GM18951 (cell line): Measurements from ENCODE around the gene FGFRL1.

Experiments
- POLR2A ChIP-seq: IDR thresholded peaks from 4 replicates; pipeline ENCODE4 v1.6.1; 2011; ENCODE audit warnings: mild to moderate bottlenecking; ENCODE audit not compliant: insufficient read length, insufficient read depth; ENCODE audit errors: extremely low read depth
- in situ Hi-C: fragments of 300-500 bp; cut with MboI; formaldehyde crosslinking; loops from one replicate; pipeline ENCODE4 v1.12.0; 2022; ENCODE audit warnings: low sequenced_read_pairs, mixed read lengths, inconsistent platforms; ENCODE audit not compliant: unreplicated experiment

FGFRL1 gene

GRCh38 chr4:1011022-1011665 is at the start of gene FGFRL1:
Gene FGFRL1 (plus strand): TSS chr4:1011626. CDS start chr4:1012486, 860 bp downstream.
- in situ Hi-C loops, result no loop called here
- TF ChIP-seq POLR2A, result no peak

GRCh38 chr4:962231-963208 is 48.9 kb upstream of the FGFRL1 start:
- in situ Hi-C loops, result no loop called here
- TF ChIP-seq POLR2A, result no peak

GRCh38 chr4:963276-964225 is 47.9 kb upstream of the FGFRL1 start:
- no peak for TF ChIP-seq POLR2A
- in situ Hi-C loops, result no loop called here

- TF ChIP-seq POLR2A, result no peak
- in situ Hi-C loops, result no loop called here
These were observed 46.9 kb upstream of the FGFRL1 start for GRCh38 chr4:964346-965025.

GRCh38 chr4:965048-965765 is 46.2 kb upstream of the FGFRL1 start:
- in situ Hi-C loops, result no loop called here
- no peak for TF ChIP-seq POLR2A

- TF ChIP-seq POLR2A, result no peak
- in situ Hi-C loops, result no loop called here
These were observed 45.7 kb upstream of the FGFRL1 start for GRCh38 chr4:965766-966134.

- TF ChIP-seq POLR2A, result no peak
- in situ Hi-C loops, result no loop called here
These were observed 44.9 kb upstream of the FGFRL1 start for GRCh38 chr4:966266-967112.

GRCh38 chr4:967113-968104 is 44.0 kb upstream of the FGFRL1 start:
- in situ Hi-C loops, result no loop called here
- TF ChIP-seq POLR2A, result no peak

- in situ Hi-C loops, result no loop called here
- no peak for TF ChIP-seq POLR2A
These were observed 43.2 kb upstream of the FGFRL1 start for GRCh38 chr4:968221-968620.
